Testis (tissue), 5 donors: ENCODE measurements around the gene DYRK1A. TPM values are rescaled to one million over a fixed set of nuclear protein-coding genes. Genes with fewer than 3 reads are reported as not detected.
"Not testable (repeated sequence)": the region's sequence is repeated elsewhere in the genome, so short reads cannot be mapped to it uniquely, and the experiment has no call there.

Source experiments
- DNase-seq: peaks from one replicate; pipeline ENCODE4 v3.0.0-alpha.2; 2019
- H3K27ac ChIP-seq, 2 donors: fragments of 200-600 bp; sonication (generic); one replicate each; pipeline ENCODE4 v1.5.1; 2019
- H3K27me3 ChIP-seq: fragments of 200-600 bp; sonication (generic); one replicate; pipeline ENCODE4 v1.5.1; 2019
- H3K36me3 ChIP-seq: fragments of 200-600 bp; sonication (generic); one replicate; pipeline ENCODE4 v1.5.1; 2017; ENCODE audit warnings: low read depth; ENCODE audit errors: missing control alignments
- H3K4me1 ChIP-seq: fragments of 200-600 bp; sonication (generic); one replicate; pipeline ENCODE4 v1.5.1; 2019
- H3K4me3 ChIP-seq, 2 donors: fragments of 200-600 bp; sonication (generic); one replicate each; pipeline ENCODE4 v1.5.1; 2017 to 2019
- H3K9me3 ChIP-seq: fragments of 200-600 bp; sonication (generic); one replicate; pipeline ENCODE4 v1.5.1; 2017
- POLR2A ChIP-seq: fragments of 450-650 bp; IDR thresholded peaks from one replicate; pipeline ENCODE4 v1.6.1; 2017; ENCODE audit warnings: antibody characterized with exemption, mild to moderate bottlenecking, moderate library complexity
- whole genome bisulfite sequencing, 2 donors: methylation state at CpG; one replicate each; pipeline ENCODE4 v1.1.5; 2018; 5-methylcytosine and 5-hydroxymethylcytosine counted together
- intact Hi-C: fragments of 100-400 bp; cut with DNase I; formaldehyde crosslinking; loops from one replicate; pipeline ENCODE4 v1.15.1; 2023; ENCODE audit warnings: low total_unique reads
- long read RNA-seq, 2 donors: transcript quantifications; one replicate each; lab custom pipeline, GENCODE V29; 2026
- polyA plus RNA-seq: library from polyadenylated mRNA; stranded (reverse); fragments of 350-450 nt; fragmentation: Illumina TruSeq; extraction: RNeasy Lipid Tissue Mini Kit (QIAGEN cat#74804); gene quantifications from one replicate; pipeline ENCODE4 v1.2.3, GENCODE V29; 2014; ENCODE audit warnings: low read depth, low replicate concordance; ENCODE audit not compliant: insufficient read depth
- total RNA-seq, 2 donors: library from RNA; depleted of rRNA; stranded (reverse); fragments of >200 nt; gene quantifications; one replicate each; pipeline ENCODE4 v1.2.3, GENCODE V29; 2016
- TF ChIP-seq, protein P1 (sequence below), 3 experiments: fragments of 450-650 bp in 2 of 3; fragments of 200-600 bp in 1 of 3; sonication (generic) in 1 of 3; IDR thresholded peaks; one replicate each; pipeline ENCODE4 v1.5.1; 2016 to 2019; ENCODE audit warnings: antibody characterized with exemption in 3 of 3, mild to moderate bottlenecking in 2 of 3, moderate library complexity in 1 of 3

The DYRK1A gene
- total RNA-seq (100 to 1,000 TPM; 141 to 166 TPM), polyA plus RNA-seq (68.6 TPM)
- long read RNA-seq, donor 1, full-length matches to known transcripts = 15 of 15 reads
- long read RNA-seq, donor 1, partial matches to known transcripts = 0 of 15 reads
- long read RNA-seq, donor 1, other reads (novel, unspliced or antisense) = 0 of 15 reads
- long read RNA-seq, donor 2, full-length matches to known transcripts = 5 of 5 reads
- long read RNA-seq, donor 2, partial matches to known transcripts = 0 of 5 reads
- long read RNA-seq, donor 2, other reads (novel, unspliced or antisense) = 0 of 5 reads

DNA sequence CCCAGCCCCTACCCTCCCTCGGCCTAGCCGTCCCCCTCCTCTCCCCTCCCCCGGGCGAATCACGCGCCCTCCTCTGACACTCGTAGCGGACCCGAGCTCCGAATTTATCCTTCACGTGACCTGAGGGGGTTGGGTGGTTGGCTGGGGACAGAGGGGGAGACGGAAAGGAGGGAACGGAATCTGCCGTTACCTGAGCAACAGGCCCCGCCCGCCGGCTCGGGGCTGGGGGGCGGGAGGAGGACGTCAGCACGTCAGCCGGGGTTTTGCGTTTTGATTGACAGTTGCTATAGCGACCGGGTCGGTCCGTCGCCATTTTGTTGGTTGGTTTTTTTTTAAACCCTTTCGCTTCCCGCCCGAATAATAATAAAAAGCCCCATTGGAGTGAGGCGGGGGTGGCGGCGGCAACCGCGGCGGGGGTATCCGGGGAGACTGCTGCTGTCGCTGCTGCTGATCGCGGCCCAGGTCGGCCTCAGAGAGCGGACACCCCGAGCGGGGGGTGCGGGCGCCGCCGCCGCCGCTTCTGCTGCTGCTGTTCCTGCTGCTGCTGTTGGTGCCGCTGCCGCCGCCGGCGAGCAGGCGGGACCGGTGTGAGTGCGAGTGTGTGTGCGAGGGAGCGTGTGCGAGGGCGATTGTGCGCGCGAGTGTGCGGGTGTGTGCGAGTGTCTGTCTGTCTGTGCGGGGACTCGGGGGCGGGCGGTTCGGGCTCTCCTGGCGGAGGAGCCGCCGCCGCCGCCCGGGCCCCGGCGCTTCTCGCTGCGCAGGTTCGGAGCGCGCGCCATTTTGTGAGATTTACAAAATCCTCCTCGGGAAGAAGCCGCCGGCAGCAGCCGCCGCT is at the start of gene DYRK1A:
Gene DYRK1A, plus strand, starts transcription at position 292 of the 835 bp plus-strand sequence. CDS start 53,602 bp downstream, outside the sequence.
- no peaks in the 10 kb centered on the region for H3K27me3 ChIP-seq
- peak within 1 kb of the TSS; percentile 96 to 99 for H3K4me3 ChIP-seq
- no peak for TF ChIP-seq POLR2A
- TF ChIP-seq, protein P1, sequence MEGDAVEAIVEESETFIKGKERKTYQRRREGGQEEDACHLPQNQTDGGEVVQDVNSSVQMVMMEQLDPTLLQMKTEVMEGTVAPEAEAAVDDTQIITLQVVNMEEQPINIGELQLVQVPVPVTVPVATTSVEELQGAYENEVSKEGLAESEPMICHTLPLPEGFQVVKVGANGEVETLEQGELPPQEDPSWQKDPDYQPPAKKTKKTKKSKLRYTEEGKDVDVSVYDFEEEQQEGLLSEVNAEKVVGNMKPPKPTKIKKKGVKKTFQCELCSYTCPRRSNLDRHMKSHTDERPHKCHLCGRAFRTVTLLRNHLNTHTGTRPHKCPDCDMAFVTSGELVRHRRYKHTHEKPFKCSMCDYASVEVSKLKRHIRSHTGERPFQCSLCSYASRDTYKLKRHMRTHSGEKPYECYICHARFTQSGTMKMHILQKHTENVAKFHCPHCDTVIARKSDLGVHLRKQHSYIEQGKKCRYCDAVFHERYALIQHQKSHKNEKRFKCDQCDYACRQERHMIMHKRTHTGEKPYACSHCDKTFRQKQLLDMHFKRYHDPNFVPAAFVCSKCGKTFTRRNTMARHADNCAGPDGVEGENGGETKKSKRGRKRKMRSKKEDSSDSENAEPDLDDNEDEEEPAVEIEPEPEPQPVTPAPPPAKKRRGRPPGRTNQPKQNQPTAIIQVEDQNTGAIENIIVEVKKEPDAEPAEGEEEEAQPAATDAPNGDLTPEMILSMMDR (IDR thresholded peaks at IDR 0.05) = no peak
- 0 to 2% methylated on average over 21 to 91 of the region's 92 CpGs for WGBS, 2 donors
- H3K4me1 ChIP-seq = peaks cover 22% of the 10 kb centered on the region
- intact Hi-C loops = loop anchor here (2.0 kb wide), 1 partner anchor 100 kb away; the partner anchor contains the start of gene VPS26C
- DNase-seq = peak; percentile 98
- H3K9me3 ChIP-seq = no peaks in the 10 kb centered on the region
- peak within 1 kb of the TSS; percentile 100 for H3K27ac ChIP-seq
- no peaks in the 10 kb centered on the region for H3K36me3 ChIP-seq

DNA sequence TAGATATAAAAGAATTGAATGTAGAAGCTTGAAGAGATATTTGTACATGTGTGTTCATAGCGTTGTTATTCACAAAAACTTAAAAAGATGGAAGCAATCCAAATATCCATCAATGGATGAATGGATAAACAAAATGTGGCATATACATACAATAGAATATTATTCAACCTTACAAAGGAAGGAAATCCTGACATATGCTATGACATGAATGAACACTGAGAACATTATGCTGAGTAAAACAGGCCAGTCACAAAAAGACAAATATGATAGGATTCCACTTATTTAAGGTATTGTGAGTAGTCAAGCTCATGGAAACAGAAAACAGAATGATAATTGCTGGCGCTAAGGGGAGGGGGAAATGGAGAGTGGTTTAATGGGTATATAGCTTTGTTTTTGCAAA is 47.0 kb upstream of the DYRK1A start:
- DNase-seq = no peak
- Histone ChIP-seq H3K4me1 (no peaks in the 10 kb centered on the region), H3K36me3 (no peaks in the 10 kb centered on the region), H3K9me3 (no peaks in the 10 kb centered on the region), H3K4me3 (no peak overlapping the region), H3K27me3 (no peaks in the 10 kb centered on the region), H3K27ac (no peak overlapping the region)
- TF ChIP-seq POLR2A = no peak
- TF ChIP-seq, protein P1 (IDR thresholded peaks at IDR 0.05) = no peak
- intact Hi-C loops = no loop called here
- 89 to 94% methylated on average over 2 of the region's 2 CpGs for whole genome bisulfite sequencing, 2 donors

DNA sequence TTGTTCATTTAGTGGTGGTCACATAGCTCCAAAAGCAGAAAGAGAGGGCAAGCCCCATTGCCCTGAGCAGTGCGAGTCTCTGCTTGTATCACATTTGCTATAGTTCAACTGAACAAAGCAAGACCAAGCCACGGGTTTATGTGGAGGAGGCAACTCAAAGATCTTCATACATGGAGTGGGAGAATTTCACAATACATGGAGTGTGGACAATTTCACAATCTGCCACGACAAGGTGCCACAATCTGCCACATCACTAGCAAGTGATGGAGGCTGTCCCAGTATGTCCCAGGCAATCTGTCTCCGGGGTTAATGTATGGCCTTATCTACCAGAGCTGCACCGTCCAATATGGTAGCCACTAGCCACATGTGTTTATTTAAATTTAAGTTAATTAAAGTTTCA is 44.5 kb upstream of the DYRK1A start:
- no peaks in the 10 kb centered on the region for H3K9me3 ChIP-seq
- WGBS, 2 donors = 72 to 83% methylated on average over 5 of the region's 5 CpGs
- no peak overlapping the region for H3K4me3 ChIP-seq
- no peaks in the 10 kb centered on the region for H3K4me1 ChIP-seq
- intact Hi-C loops = no loop called here
- no peaks in the 10 kb centered on the region for H3K36me3 ChIP-seq
- no peaks in the 10 kb centered on the region for H3K27me3 ChIP-seq
- no peak for DNase-seq
- H3K27ac ChIP-seq = no peak overlapping the region
- TF ChIP-seq, protein P1 (IDR thresholded peaks at IDR 0.05) = no peak
- TF ChIP-seq POLR2A = no peak

DNA sequence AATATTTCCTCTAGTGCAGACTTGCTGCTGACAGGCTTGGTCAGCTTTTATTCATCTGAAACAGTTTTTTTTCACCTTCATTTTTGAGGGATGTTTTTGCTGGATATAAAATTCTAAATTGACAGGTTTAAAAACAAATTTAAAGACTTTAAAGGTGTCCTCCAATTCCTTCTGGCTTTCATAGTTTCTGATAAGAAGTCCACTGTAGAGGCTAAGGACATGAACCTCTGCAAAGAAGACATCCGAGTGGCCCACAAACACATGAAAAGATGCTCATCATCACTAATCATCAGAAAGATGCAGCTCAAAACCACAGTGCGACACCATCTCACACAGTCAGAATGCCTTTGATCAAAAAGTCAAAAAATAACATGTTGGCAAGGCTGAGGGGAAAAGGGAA is 42.0 kb upstream of the DYRK1A start:
- TF ChIP-seq, protein P1 (IDR thresholded peaks at IDR 0.05) = no peak
- TF ChIP-seq POLR2A = no peak
- H3K4me1 ChIP-seq = no peaks in the 10 kb centered on the region
- intact Hi-C loops = no loop called here

DNA sequence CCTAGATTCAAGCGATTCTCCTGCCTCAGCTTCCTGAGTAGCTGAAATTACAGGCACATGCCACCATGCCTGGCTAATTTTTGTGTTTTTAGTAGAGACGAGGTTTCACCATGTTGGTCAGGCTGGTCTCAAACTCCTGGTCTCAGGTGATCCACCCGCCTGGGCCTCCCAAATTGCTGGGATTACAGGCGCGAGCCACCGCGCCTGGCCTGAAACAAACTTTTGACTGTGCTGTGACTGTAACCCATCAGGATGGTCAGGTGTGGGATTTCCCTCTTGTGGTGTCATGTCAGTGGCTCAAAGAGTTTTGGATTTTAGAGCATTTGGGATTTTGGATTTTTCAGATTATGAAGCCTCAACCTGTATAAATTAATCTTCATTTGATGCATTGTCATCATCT is 38.4 kb upstream of the DYRK1A start:
- H3K4me1 ChIP-seq, H3K36me3 ChIP-seq, H3K27ac ChIP-seq, DNase-seq, H3K27me3 ChIP-seq, H3K4me3 ChIP-seq, intact Hi-C loops, H3K9me3 ChIP-seq: not testable (repeated sequence)
- whole genome bisulfite sequencing, 2 donors = 70 to 93% methylated on average over 5 to 7 of the region's 7 CpGs

More for the DNA sequence above, 42.0 kb upstream of the DYRK1A start:
- Histone ChIP-seq H3K27me3 (no peaks in the 10 kb centered on the region), H3K36me3 (no peaks in the 10 kb centered on the region), H3K27ac (no peak overlapping the region), H3K4me3 (no peak overlapping the region), H3K9me3 (no peaks in the 10 kb centered on the region)
- no peak for DNase-seq
- WGBS, 2 donors = 91 to 93% methylated on average over 2 of the region's 2 CpGs
